ENCODE results near the gene FAM47B.

The FAM47B gene

GRCh38 chrX:34978171-34978570 is 35.6 kb downstream of the FAM47B start:
- Mint-ChIP-seq H3K27ac (no peak overlapping the region), H3K4me1 (ENCODE audit: low read depth) (no peaks in the 10 kb centered on the region), H3K36me3 (ENCODE audit: low read depth) (no peaks in the 10 kb centered on the region), H3K27me3 (ENCODE audit: low read depth) (no peaks in the 10 kb centered on the region), H3K4me3 (no peak overlapping the region), H3K9me3 (peaks cover 6% of the 10 kb centered on the region)

DNA sequence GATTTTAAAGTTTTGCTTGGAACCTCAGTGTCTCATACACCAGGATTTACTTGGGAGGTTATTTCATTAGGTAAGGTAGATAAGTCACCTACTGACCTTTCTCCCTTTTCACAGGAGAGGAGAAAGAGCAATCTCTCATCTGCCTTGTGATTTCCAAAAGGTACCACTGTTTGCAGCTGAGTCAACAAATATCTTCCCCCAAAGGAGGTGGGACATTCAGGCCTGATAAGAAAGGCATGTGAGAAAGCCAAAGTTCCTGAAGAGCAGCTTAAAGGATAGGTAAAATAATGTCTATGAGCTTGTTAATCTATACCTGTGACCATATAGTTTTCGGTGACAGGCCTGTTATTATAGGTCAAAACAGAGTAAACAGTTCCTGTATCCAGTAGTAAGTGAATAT is 45.0 kb downstream of the FAM47B start:
- Mint-ChIP-seq H3K9me3 (no peaks in the 10 kb centered on the region), H3K36me3 (ENCODE audit: low read depth) (no peaks in the 10 kb centered on the region), H3K4me3 (no peak overlapping the region), H3K27ac (no peak overlapping the region), H3K27me3 (ENCODE audit: low read depth) (no peaks in the 10 kb centered on the region), H3K4me1 (ENCODE audit: low read depth) (no peaks in the 10 kb centered on the region)

Data from T-helper 1 cell treated with Interleukin-12 subunit alpha and Interleukin-12 subunit beta and Interleukin-4 antibody, amounts not matched to agents 30 μg/mL and 1 μg/mL, for 36 hours (primary cell).